H1 (cell line): Measurements from ENCODE around the gene IL1RL1. TPM values are rescaled to one million over a fixed set of nuclear protein-coding genes. Genes with fewer than 3 reads are reported as not detected.

Source experiments
- CTCF ChIA-PET: fragments of 300-600 bp; sonication (Branson Sonifier 250); formaldehyde crosslinking; loops from one replicate; lab custom pipeline; 2021; ENCODE audit not compliant: partially characterized antibody; lab: Charles Lee
- POLR2A ChIA-PET: fragments of 300-600 bp; sonication (Branson Sonifier 250); formaldehyde crosslinking; loops from one replicate; lab custom pipeline; 2021; ENCODE audit warnings: inconsistent platforms; ENCODE audit not compliant: partially characterized antibody; lab: Charles Lee
- DNase-seq, 2 experiments: peaks; one replicate each; pipeline versions ENCODE4 v3.0.0 to v3.0.0-alpha.2; 2010 to 2022; ENCODE audit warnings: low spot score in 2 of 2, low read depth in 1 of 2, mixed read lengths in 1 of 2
- FAIRE-seq: peaks from 2 replicates; lab custom pipeline; 2011; peaks lifted over from hg19 to GRCh38; lab: Jason Lieb, UNC
- H2AFZ ChIP-seq: 2 replicates; pipeline ENCODE4 v1.8.1; 2012; ENCODE audit warnings: low read length, inconsistent platforms
- H2AK5ac ChIP-seq: 2 replicates; pipeline ENCODE4 v1.6.1; 2013; ENCODE audit warnings: low read depth, low read length
- H2BK120ac ChIP-seq: replicated peaks from 2 replicates; pipeline ENCODE3; 2013; ENCODE audit warnings: low read depth, low read length, inconsistent platforms
- H2BK12ac ChIP-seq: 2 replicates; pipeline ENCODE4 v1.6.1; 2013; ENCODE audit warnings: low read depth, low read length
- H2BK15ac ChIP-seq: 2 replicates; pipeline ENCODE4 v1.6.1; 2013; ENCODE audit warnings: low read length
- H2BK20ac ChIP-seq: 2 replicates; pipeline ENCODE4 v1.6.1; 2013; ENCODE audit warnings: low read length
- H2BK5ac ChIP-seq: 2 replicates; pipeline ENCODE4 v1.6.1; 2013; ENCODE audit warnings: low read depth, low read length
- H3K14ac ChIP-seq: 2 replicates; pipeline ENCODE4 v1.6.1; 2013; ENCODE audit warnings: inconsistent platforms; ENCODE audit not compliant: insufficient read length
- H3K18ac ChIP-seq: 2 replicates; pipeline ENCODE4 v1.6.1; 2013; ENCODE audit warnings: low read length; ENCODE audit errors: extremely low read depth
- H3K23ac ChIP-seq: 2 replicates; pipeline ENCODE4 v1.6.1; 2013; ENCODE audit warnings: inconsistent platforms; ENCODE audit not compliant: insufficient read length
- H3K23me2 ChIP-seq: 2 replicates; pipeline ENCODE4 v1.6.1; 2013; ENCODE audit warnings: low read depth, low read length
- H3K27ac ChIP-seq: 2 replicates; pipeline ENCODE4 v1.6.1; 2011; ENCODE audit warnings: low read depth, low read length, inconsistent platforms
- H3K27me3 ChIP-seq, 4 experiments: replicated peaks in 1 of 4; 1 replicate in 1 of 4; 2 replicates in 3 of 4; pipeline versions ENCODE4 v1.6.1 to v1.8.1; 2011 to 2013; ENCODE audit warnings: low read length in 3 of 4, mild to moderate bottlenecking in 3 of 4, inconsistent platforms in 2 of 4, mixed read lengths in 2 of 4, moderate library complexity in 1 of 4; ENCODE audit not compliant: control insufficient read depth in 3 of 4, insufficient read depth in 3 of 4; ENCODE audit errors: extremely low read depth in 1 of 4
- H3K36me3 ChIP-seq, 4 experiments: 2 replicates each; pipeline versions ENCODE4 v1.6.1 to v1.8.1; 2011 to 2013; ENCODE audit warnings: mild to moderate bottlenecking in 4 of 4, low read length in 3 of 4, moderate library complexity in 2 of 4, control low read depth in 1 of 4, inconsistent platforms in 1 of 4; ENCODE audit not compliant: insufficient read depth in 4 of 4, control insufficient read depth in 2 of 4
- H3K4ac ChIP-seq: replicated peaks from 2 replicates; pipeline ENCODE3; 2013; ENCODE audit warnings: low read length, low read depth, mixed read lengths, inconsistent platforms; ENCODE audit not compliant: insufficient read length
- H3K4me1 ChIP-seq, 4 experiments: replicated peaks in 1 of 4; 1 replicate in 1 of 4; 2 replicates in 3 of 4; pipeline versions ENCODE4 v1.6.1 to v1.8.1; 2011 to 2013; ENCODE audit warnings: low read length in 3 of 4, inconsistent platforms in 2 of 4, mixed read lengths in 1 of 4; ENCODE audit not compliant: insufficient read depth in 4 of 4, control insufficient read depth in 3 of 4
- H3K4me2 ChIP-seq, 2 experiments: 2 replicates each; pipeline versions ENCODE4 v1.6.1 to v1.8.1; 2011 to 2013; ENCODE audit warnings: low read depth in 2 of 2, low read length in 2 of 2, control low read depth in 1 of 2, inconsistent platforms in 1 of 2, mild to moderate bottlenecking in 1 of 2; ENCODE audit not compliant: insufficient read depth in 1 of 2
- H3K4me3 ChIP-seq, 4 experiments: fragments of 200-600, 300-600 bp in 1 of 4; sonication (generic), shearing (Covaris generic), sonication (Bioruptor Twin) in 1 of 4; 2 replicates each; pipeline versions ENCODE4 v1.5.1 to v1.8.1; 2011 to 2016; ENCODE audit warnings: low read length in 4 of 4, low read depth in 3 of 4, control low read depth in 2 of 4, inconsistent platforms in 2 of 4, mild to moderate bottlenecking in 2 of 4, mixed read lengths in 1 of 4, moderate library complexity in 1 of 4; ENCODE audit not compliant: insufficient read depth in 2 of 4; ENCODE audit errors: extremely low read depth in 1 of 4
- H3K56ac ChIP-seq: replicated peaks from 2 replicates; pipeline ENCODE3; 2013; ENCODE audit warnings: low read depth, mild to moderate bottlenecking, mixed read lengths, low read length, inconsistent platforms; ENCODE audit not compliant: insufficient read length
- H3K79me1 ChIP-seq: 2 replicates; pipeline ENCODE4 v1.6.1; 2013; ENCODE audit warnings: low read depth, low read length, control low read depth
- H3K79me2 ChIP-seq, 2 experiments: 2 replicates each; pipeline versions ENCODE4 v1.6.1 to v1.8.1; 2012 to 2013; ENCODE audit warnings: low read length in 2 of 2, mild to moderate bottlenecking in 2 of 2, inconsistent platforms in 1 of 2; ENCODE audit not compliant: insufficient read depth in 2 of 2, control insufficient read depth in 1 of 2
- H3K9ac ChIP-seq, 4 experiments: replicated peaks in 1 of 4; 1 replicate in 1 of 4; 2 replicates in 3 of 4; pipeline versions ENCODE4 v1.6.1 to v1.8.1; 2011 to 2013; ENCODE audit warnings: low read depth in 3 of 4, low read length in 3 of 4, control low read depth in 2 of 4, mild to moderate bottlenecking in 2 of 4, moderate library complexity in 2 of 4, inconsistent platforms in 1 of 4; ENCODE audit errors: extremely low read depth in 1 of 4
- H3K9me3 ChIP-seq, 2 experiments: 2 replicates each; pipeline versions ENCODE4 v1.6.1 to v1.8.1; 2012 to 2013; ENCODE audit warnings: mild to moderate bottlenecking in 2 of 2, moderate library complexity in 2 of 2, control low read depth in 1 of 2, inconsistent platforms in 1 of 2, low read depth in 1 of 2, low read length in 1 of 2, mixed read lengths in 1 of 2; ENCODE audit not compliant: insufficient read depth in 2 of 2
- H4K20me1 ChIP-seq, 2 experiments: replicated peaks in 1 of 2; 2 replicates each; pipeline versions ENCODE3 to v1.8.1; 2011 to 2013; ENCODE audit warnings: inconsistent platforms in 2 of 2, low read length in 2 of 2, mild to moderate bottlenecking in 1 of 2; ENCODE audit not compliant: insufficient read depth in 2 of 2, control insufficient read depth in 1 of 2
- H4K5ac ChIP-seq: 2 replicates; pipeline ENCODE4 v1.6.1; 2013; ENCODE audit warnings: low read length, low read depth, mixed read lengths, inconsistent platforms; ENCODE audit not compliant: insufficient read length
- H4K8ac ChIP-seq: 2 replicates; pipeline ENCODE4 v1.8.0; 2013; ENCODE audit warnings: mild to moderate bottlenecking, moderate library complexity, low read length, inconsistent platforms; ENCODE audit not compliant: insufficient read depth; ENCODE audit errors: extremely low read depth
- H4K91ac ChIP-seq: replicated peaks from 2 replicates; pipeline ENCODE3; 2013; ENCODE audit warnings: low read length, mixed read lengths, inconsistent platforms; ENCODE audit not compliant: insufficient read length
- BACH1 ChIP-seq: IDR thresholded peaks from 2 replicates; pipeline ENCODE4 v1.6.1; 2012; ENCODE audit warnings: low read length, improper control_type of control experiment
- GABPA ChIP-seq: IDR thresholded peaks from 2 replicates; pipeline ENCODE4 v1.6.1; 2011; ENCODE audit warnings: mild to moderate bottlenecking, low read length, moderate library complexity, borderline replicate concordance; ENCODE audit not compliant: insufficient read depth
- HDAC2 ChIP-seq, 2 experiments: fragments of 300-600 bp in 1 of 2; sonication (generic) in 1 of 2; IDR thresholded peaks; 2 replicates each; pipeline ENCODE4 v1.6.1; 2011 to 2012; ENCODE audit warnings: low read depth in 2 of 2, low read length in 2 of 2, mild to moderate bottlenecking in 2 of 2, moderate library complexity in 2 of 2, borderline replicate concordance in 1 of 2, inconsistent platforms in 1 of 2
- MAFK ChIP-seq: IDR thresholded peaks from 2 replicates; pipeline ENCODE4 v1.6.1; 2012; ENCODE audit warnings: low read depth, mild to moderate bottlenecking, improper control_type of control experiment, low read length
- PHF8 ChIP-seq: fragments of 200-600 bp; sonication (generic); conservative IDR thresholded peaks from 2 replicates; pipeline ENCODE4 v1.7.1; 2012; ENCODE audit warnings: low read depth, mild to moderate bottlenecking, inconsistent platforms, low read length, moderate library complexity
- RXRA ChIP-seq: IDR thresholded peaks from 2 replicates; pipeline ENCODE4 v1.6.1; 2011; ENCODE audit warnings: low read depth, mild to moderate bottlenecking, low read length, moderate library complexity; ENCODE audit not compliant: insufficient read depth
- SP1 ChIP-seq: IDR thresholded peaks from 2 replicates; pipeline ENCODE4 v1.6.1; 2011; ENCODE audit warnings: low read depth, low read length
- SUZ12 ChIP-seq: fragments of 200-600 bp; sonication (generic); IDR thresholded peaks from 2 replicates; pipeline ENCODE4 v1.6.1; 2012; ENCODE audit warnings: mild to moderate bottlenecking, inconsistent platforms, low read length, moderate library complexity, mixed read lengths
- YY1 ChIP-seq: IDR thresholded peaks from 2 replicates; pipeline ENCODE4 v1.6.1; 2011; ENCODE audit warnings: low read depth, mild to moderate bottlenecking, low read length
- WGBS, 2 experiments: shearing (Covaris generic) in 1 of 2; methylation state at CpG; one replicate each; pipeline versions ENCODE4 v1.1.6 to v1.1.7; 2013 to 2015; ENCODE audit warnings: low lambda C conversion rate in 2 of 2, mixed read lengths in 2 of 2, inconsistent platforms in 1 of 2, low coverage in 1 of 2, missing lambda C conversion rate in 1 of 2; ENCODE audit not compliant: insufficient replicate concordance in 2 of 2, insufficient coverage in 1 of 2, insufficient read length in 1 of 2; ENCODE audit errors: extremely low coverage in 1 of 2, missing lambda C conversion rate in 1 of 2; 5-methylcytosine and 5-hydroxymethylcytosine counted together
- polyA plus RNA-seq, 7 experiments: library from polyadenylated mRNA; depleted of rRNA in 3 of 7; stranded (reverse) in 5 of 7; unstranded in 2 of 7; fragments of >200 nt in 5 of 7; fragments of 200-250 nt in 2 of 7; gene quantifications; 1 replicate in 5 of 7; 2 replicates in 1 of 7; 4 replicates in 1 of 7; pipeline versions ENCODE4 v1.2.1 to v1.2.3, GENCODE V29; 2011 to 2013; ENCODE audit warnings: missing spikeins in 2 of 7, mixed read lengths in 2 of 7
- total RNA-seq: library from RNA; stranded (reverse); fragmentation: NEBNext Ultra II Directional; extraction: Animal tissue kit (Norgen Biotek cat#: 25700); gene quantifications from 2 replicates; pipeline ENCODE4 v1.2.1, GENCODE V29; 2021
- TF ChIP-seq, protein P1 (sequence below), 3 experiments: IDR thresholded peaks; 1 replicate in 2 of 3; 2 replicates in 1 of 3; pipeline versions ENCODE4 v1.5.1 to v1.6.1; 2011; ENCODE audit warnings: low read length in 3 of 3, mild to moderate bottlenecking in 3 of 3, inconsistent platforms in 2 of 3, low read depth in 1 of 3, moderate library complexity in 1 of 3; ENCODE audit not compliant: insufficient read depth in 1 of 3; ENCODE audit errors: control extremely low read depth in 1 of 3
- TF ChIP-seq, protein P2 (sequence below): IDR thresholded peaks from 2 replicates; pipeline ENCODE4 v1.6.1; 2012; ENCODE audit warnings: inconsistent platforms

The IL1RL1 gene
- total and polyA plus RNA-seq, 2 of the 8 experiments (the other 6 are each of a cell fraction or from before 2014, with no cell fraction given) = not detected

DNA sequence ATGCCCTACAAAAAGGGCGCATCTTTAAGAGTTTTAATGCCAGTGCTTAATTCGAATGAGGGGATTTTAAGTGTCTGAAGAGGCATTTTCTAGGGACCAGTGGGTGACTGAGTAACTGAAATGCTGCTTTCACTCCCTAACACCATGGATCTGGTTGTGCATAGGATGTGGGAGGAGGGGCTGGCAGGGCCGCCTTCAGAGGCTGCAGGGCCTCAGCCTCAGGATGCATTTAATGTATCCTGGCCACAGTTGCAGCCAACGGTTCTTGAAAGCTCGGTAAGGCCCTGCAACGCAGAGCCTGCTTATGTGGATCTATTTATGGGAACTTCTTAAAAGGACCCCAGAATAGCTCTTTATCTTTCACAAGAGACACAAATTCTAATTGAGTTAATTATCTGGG lies 85.8 kb downstream of the IL1RL1 start:
- 88% methylated on average over 6 of the region's 6 CpGs; no CpG with 5 or more reads in 1 of the 2 experiments for WGBS, 2 experiments
- H4K8ac ChIP-seq = no peak overlapping the region
- no peak overlapping the region for H3K4me2 ChIP-seq
- H3K18ac ChIP-seq = no peak overlapping the region
- no peak overlapping the region for H3K14ac ChIP-seq
- no peak overlapping the region for H4K5ac ChIP-seq
- H3K56ac ChIP-seq = no peak overlapping the region
- H3K79me1 ChIP-seq = no peaks in the 10 kb centered on the region
- H3K79me2 ChIP-seq = no peaks in the 10 kb centered on the region
- H2BK5ac ChIP-seq = no peak overlapping the region
- no peak overlapping the region for H3K4me3 ChIP-seq
- no peak overlapping the region for H2AK5ac ChIP-seq
- no peak overlapping the region for H2BK12ac ChIP-seq
- H3K9me3 ChIP-seq = no peaks in the 10 kb centered on the region
- no peak for FAIRE-seq
- CTCF ChIA-PET = interaction anchor here (1.1 to 1.8 kb wide), 3 partner anchors 13 to 156 kb away, joined by 3 to 4 read pairs (median 4); no protein-coding TSS in a partner anchor
- H2AFZ ChIP-seq = peak overlapping the region; percentile 52; the same call in 1 of the 2 replicates
- no peak for DNase-seq
- H2BK20ac ChIP-seq = no peak overlapping the region
- no peak overlapping the region for H2BK15ac ChIP-seq
- POLR2A ChIA-PET = no interaction called here
- no peak overlapping the region for H3K27ac ChIP-seq
- no peak overlapping the region for H4K91ac ChIP-seq
- no peak overlapping the region for H2BK120ac ChIP-seq
- no peaks in the 10 kb centered on the region for H3K27me3 ChIP-seq
- no peak overlapping the region for H3K23ac ChIP-seq
- no peaks in the 10 kb centered on the region for H3K23me2 ChIP-seq
- H3K36me3 ChIP-seq = no peaks in the 10 kb centered on the region
- no peak overlapping the region for H3K9ac ChIP-seq
- H3K4ac ChIP-seq = no peak overlapping the region
- no peaks in the 10 kb centered on the region for H3K4me1 ChIP-seq
- H4K20me1 ChIP-seq = no peaks in the 10 kb centered on the region
- TF ChIP-seq SUZ12 = no peak
- TF ChIP-seq, protein P1, sequence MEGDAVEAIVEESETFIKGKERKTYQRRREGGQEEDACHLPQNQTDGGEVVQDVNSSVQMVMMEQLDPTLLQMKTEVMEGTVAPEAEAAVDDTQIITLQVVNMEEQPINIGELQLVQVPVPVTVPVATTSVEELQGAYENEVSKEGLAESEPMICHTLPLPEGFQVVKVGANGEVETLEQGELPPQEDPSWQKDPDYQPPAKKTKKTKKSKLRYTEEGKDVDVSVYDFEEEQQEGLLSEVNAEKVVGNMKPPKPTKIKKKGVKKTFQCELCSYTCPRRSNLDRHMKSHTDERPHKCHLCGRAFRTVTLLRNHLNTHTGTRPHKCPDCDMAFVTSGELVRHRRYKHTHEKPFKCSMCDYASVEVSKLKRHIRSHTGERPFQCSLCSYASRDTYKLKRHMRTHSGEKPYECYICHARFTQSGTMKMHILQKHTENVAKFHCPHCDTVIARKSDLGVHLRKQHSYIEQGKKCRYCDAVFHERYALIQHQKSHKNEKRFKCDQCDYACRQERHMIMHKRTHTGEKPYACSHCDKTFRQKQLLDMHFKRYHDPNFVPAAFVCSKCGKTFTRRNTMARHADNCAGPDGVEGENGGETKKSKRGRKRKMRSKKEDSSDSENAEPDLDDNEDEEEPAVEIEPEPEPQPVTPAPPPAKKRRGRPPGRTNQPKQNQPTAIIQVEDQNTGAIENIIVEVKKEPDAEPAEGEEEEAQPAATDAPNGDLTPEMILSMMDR (IDR thresholded peaks at IDR 0.05; ENCODE audit: control extremely low read depth in 1 of 3, insufficient read depth in 1 of 3, low read depth in 1 of 3, low read length in 3 of 3) = no peak
- TF ChIP-seq PHF8 = no peak
- no peak for TF ChIP-seq YY1
- TF ChIP-seq GABPA = no peak
- TF ChIP-seq SP1 = no peak
- TF ChIP-seq MAFK = no peak
- no peak for TF ChIP-seq BACH1
- TF ChIP-seq RXRA = no peak
- TF ChIP-seq HDAC2 (IDR thresholded peaks at IDR 0.05; ENCODE audit: borderline replicate concordance in 1 of 2, low read depth in 2 of 2, low read length in 2 of 2) = no peak
- TF ChIP-seq, protein P2, sequence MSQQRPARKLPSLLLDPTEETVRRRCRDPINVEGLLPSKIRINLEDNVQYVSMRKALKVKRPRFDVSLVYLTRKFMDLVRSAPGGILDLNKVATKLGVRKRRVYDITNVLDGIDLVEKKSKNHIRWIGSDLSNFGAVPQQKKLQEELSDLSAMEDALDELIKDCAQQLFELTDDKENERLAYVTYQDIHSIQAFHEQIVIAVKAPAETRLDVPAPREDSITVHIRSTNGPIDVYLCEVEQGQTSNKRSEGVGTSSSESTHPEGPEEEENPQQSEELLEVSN = no peak
